Measurements from ENCODE around the gene CYB5RL. TPM values are rescaled to one million over a fixed set of nuclear protein-coding genes. Genes with fewer than 3 reads are reported as not detected.
"Not testable (repeated sequence)": the region's sequence is repeated elsewhere in the genome, so short reads cannot be mapped to it uniquely, and the experiment has no call there.

Gene CYB5RL
- total RNA-seq, 1 donor from 2014 or later: 5.2 TPM

DNA sequence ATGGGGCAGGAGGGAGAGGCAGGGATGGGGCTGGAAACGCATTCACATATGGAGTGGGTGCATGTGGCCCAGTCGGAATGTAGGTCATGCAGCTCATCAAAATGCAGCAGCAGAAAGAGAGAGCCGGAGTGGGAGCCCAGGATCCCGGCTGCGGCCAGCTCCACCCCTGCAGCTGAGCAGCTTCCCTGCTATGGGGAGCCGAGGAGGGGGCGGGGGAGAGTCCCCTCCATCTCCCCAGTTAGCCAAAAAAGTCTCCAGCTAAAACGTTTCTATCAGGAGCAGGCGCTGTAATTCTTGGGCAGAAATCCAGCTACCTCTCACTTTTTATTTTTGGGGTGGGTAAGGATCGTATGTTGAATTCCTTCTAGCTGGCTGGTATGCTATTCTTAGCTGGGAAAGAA, 39.8 kb upstream of the CYB5RL start:
- H3K9ac ChIP-seq (ENCODE audit: low read depth in 1 of 3, low read length in 3 of 3): peak overlapping the region in 1 of 3 donors; percentile 45
- H3K27ac ChIP-seq (ENCODE audit: low read depth, low read length): no peak overlapping the region
- H3K36me3 ChIP-seq (ENCODE audit: control insufficient read depth in 3 of 3, insufficient read depth in 3 of 3, low read length in 3 of 3): peaks cover 37 to 53% (median 47%) of the 10 kb centered on the region in 3 donors
- H3K4me3 ChIP-seq (ENCODE audit: low read length in 3 of 3): no peak overlapping the region
- H3K27me3 ChIP-seq (ENCODE audit: control insufficient read depth in 3 of 3, insufficient read depth in 3 of 3, low read length in 3 of 3): no peaks in the 10 kb centered on the region
- no peaks in the 10 kb centered on the region for H3K9me3 ChIP-seq (ENCODE audit: control insufficient read depth in 3 of 3, low read length in 3 of 3)
- peaks cover 0 to 5% (median 5%) of the 10 kb centered on the region in 3 donors for H3K4me1 ChIP-seq (ENCODE audit: control insufficient read depth in 3 of 3, insufficient read depth in 3 of 3, low read length in 3 of 3)

DNA sequence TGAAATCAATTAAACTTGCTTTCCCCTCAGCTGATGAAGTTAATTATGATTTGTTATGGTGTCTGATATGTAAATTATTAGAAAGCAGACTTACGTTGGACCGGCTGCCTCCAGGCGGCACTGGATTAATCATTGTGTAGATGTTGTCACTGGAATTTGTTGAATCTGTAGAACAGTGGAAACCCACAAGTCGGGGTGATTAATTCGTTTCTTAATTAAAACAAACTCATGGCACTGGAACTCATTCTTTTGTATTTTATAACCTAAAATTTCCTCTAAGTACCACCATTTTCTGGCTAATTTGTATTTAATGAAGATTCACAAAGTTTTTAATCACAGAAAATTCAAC, 39.2 kb upstream of the CYB5RL start:
- no peak overlapping the region for H3K27ac ChIP-seq (ENCODE audit: low read depth, low read length)

DNA sequence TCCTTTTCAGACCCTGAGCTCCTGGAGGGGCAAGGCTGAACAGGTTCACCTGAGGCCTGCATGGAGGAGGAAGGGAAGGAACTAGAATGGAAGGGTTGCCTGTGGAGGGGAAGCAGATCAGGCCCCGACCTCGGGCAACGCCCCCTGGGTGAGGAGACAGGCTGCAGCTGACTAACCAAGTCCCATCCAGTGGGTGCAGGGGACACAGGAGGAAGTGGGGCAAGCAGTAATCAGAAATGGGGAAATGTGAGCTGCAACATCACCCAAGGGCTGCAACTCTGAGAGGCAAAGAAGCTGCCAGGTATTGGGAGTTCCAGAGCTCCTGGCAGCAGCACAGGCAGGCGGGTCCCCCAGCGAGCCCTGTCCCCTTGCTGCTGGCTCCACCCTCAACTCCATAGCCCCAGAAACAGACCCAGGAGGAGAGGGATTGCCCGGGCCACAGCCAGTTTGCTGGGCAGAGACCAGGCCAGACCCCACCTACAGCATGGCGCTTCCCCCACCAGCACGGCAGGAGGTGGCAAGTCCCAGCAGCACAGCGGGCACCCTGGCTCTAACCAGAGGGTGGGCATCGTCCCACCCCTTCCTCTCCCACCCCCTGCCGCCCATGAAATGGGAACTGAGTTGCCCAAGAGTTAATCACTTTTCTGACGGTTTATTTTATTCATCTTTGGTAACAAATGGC, 38.7 kb upstream of the CYB5RL start:
- Histone ChIP-seq H3K9ac (ENCODE audit: low read depth in 1 of 3, low read length in 3 of 3) (no peak overlapping the region), H3K27me3 (ENCODE audit: control insufficient read depth in 3 of 3, insufficient read depth in 3 of 3, low read length in 3 of 3) (no peaks in the 10 kb centered on the region), H3K4me3 (ENCODE audit: low read length in 3 of 3) (no peak overlapping the region), H3K36me3 (ENCODE audit: control insufficient read depth in 3 of 3, insufficient read depth in 3 of 3, low read length in 3 of 3) (peaks cover 37 to 47% (median 47%) of the 10 kb centered on the region in 3 donors), H3K4me1 (ENCODE audit: control insufficient read depth in 3 of 3, insufficient read depth in 3 of 3, low read length in 3 of 3) (peaks cover 0 to 5% (median 5%) of the 10 kb centered on the region in 3 donors), H3K27ac (ENCODE audit: low read depth, low read length) (no peak overlapping the region), H3K9me3 (ENCODE audit: control insufficient read depth in 3 of 3, low read length in 3 of 3) (no peaks in the 10 kb centered on the region)

More for the DNA sequence above, 39.2 kb upstream of the CYB5RL start:
- Histone ChIP-seq H3K4me1 (ENCODE audit: control insufficient read depth in 3 of 3, insufficient read depth in 3 of 3, low read length in 3 of 3) (peaks cover 0 to 5% (median 5%) of the 10 kb centered on the region in 3 donors), H3K9me3 (ENCODE audit: control insufficient read depth in 3 of 3, low read length in 3 of 3) (no peaks in the 10 kb centered on the region), H3K9ac (ENCODE audit: low read depth in 1 of 3, low read length in 3 of 3) (no peak overlapping the region), H3K4me3 (ENCODE audit: low read length in 3 of 3) (no peak overlapping the region), H3K36me3 (ENCODE audit: control insufficient read depth in 3 of 3, insufficient read depth in 3 of 3, low read length in 3 of 3) (peaks cover 37 to 50% (median 47%) of the 10 kb centered on the region in 3 donors), H3K27me3 (ENCODE audit: control insufficient read depth in 3 of 3, insufficient read depth in 3 of 3, low read length in 3 of 3) (no peaks in the 10 kb centered on the region)

DNA sequence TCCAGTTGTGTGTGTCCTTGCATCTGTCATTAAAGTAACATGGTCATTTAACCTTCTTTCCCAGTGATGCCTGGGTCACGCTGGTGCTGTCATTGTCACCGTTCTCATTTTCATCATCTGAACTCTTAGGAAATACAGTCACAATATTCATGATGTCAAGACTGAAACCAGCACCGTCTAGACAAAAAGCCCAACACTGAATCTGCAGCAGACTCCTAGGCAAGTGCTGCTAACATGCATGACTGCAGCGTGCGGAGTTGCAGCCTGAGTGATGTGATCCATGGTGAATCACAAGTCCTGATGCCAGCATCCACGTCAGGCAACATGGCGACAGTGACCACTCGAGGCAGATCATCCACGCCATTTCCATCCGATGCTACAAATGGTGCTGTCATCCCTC, 37.8 kb upstream of the CYB5RL start:
- Histone ChIP-seq H3K27me3 (ENCODE audit: control insufficient read depth in 3 of 3, insufficient read depth in 3 of 3, low read length in 3 of 3) (no peaks in the 10 kb centered on the region), H3K4me1 (ENCODE audit: control insufficient read depth in 3 of 3, insufficient read depth in 3 of 3, low read length in 3 of 3) (peaks cover 0 to 5% (median 5%) of the 10 kb centered on the region in 3 donors), H3K36me3 (ENCODE audit: control insufficient read depth in 3 of 3, insufficient read depth in 3 of 3, low read length in 3 of 3) (peaks cover 33 to 47% (median 40%) of the 10 kb centered on the region in 3 donors), H3K4me3 (ENCODE audit: low read length in 3 of 3) (no peak overlapping the region), H3K9ac (ENCODE audit: low read depth in 1 of 3, low read length in 3 of 3) (no peak overlapping the region), H3K9me3 (ENCODE audit: control insufficient read depth in 3 of 3, low read length in 3 of 3) (no peaks in the 10 kb centered on the region), H3K27ac (ENCODE audit: low read depth, low read length) (no peak overlapping the region)

DNA sequence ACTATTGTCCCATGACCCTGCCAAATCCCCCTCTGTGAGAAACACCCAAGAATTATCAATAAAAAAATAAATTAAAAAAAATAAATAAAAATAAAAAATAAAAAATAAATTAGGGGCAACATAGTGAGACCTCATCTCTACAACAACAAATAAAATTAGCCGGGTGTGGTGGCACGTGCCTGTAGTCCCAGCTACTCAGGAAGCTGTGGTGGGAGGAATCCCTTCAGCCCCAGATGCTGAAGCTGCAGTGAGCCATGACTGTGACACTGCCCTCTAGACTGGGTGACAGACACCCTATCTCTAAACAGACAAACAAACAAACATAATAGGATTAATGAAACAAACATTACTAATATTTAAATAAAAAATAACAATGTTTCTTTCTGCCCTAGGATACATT, 34.5 kb upstream of the CYB5RL start:
- Histone ChIP-seq H3K9me3 (ENCODE audit: control insufficient read depth in 3 of 3, low read length in 3 of 3) (no peaks in the 10 kb centered on the region), H3K27me3 (ENCODE audit: control insufficient read depth in 3 of 3, insufficient read depth in 3 of 3, low read length in 3 of 3) (no peaks in the 10 kb centered on the region), H3K9ac (ENCODE audit: low read depth in 1 of 3, low read length in 3 of 3) (no peak overlapping the region), H3K4me3 (ENCODE audit: low read length in 3 of 3) (no peak overlapping the region), H3K36me3 (ENCODE audit: control insufficient read depth in 3 of 3, insufficient read depth in 3 of 3, low read length in 3 of 3) (peaks cover 23 to 34% (median 24%) of the 10 kb centered on the region in 3 donors), H3K4me1 (ENCODE audit: control insufficient read depth in 3 of 3, insufficient read depth in 3 of 3, low read length in 3 of 3) (peaks cover 0 to 2% (median 2%) of the 10 kb centered on the region in 3 donors), H3K27ac (ENCODE audit: low read depth, low read length) (no peak overlapping the region)

DNA sequence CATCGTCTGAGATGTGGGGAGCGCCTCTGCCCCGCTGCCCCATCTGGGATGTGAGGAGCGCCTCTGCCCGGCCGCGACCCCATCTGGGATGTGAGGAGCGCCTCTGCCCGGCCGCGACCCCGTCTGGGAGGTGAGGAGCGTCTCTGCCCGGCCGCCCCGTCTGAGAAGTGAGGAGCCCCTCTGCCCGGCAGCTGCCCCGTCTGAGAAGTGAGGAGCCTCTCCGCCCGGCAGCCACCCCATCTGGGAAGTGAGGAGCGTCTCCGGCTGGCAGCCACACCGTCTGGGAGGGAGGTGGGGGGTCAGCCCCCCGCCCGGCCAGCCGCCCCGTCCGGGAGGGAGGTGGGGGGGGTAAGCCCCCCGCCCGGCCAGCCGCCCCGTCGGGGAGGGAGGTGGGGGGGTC, 33.4 kb upstream of the CYB5RL start:
- H3K36me3 ChIP-seq (ENCODE audit: control insufficient read depth in 3 of 3, insufficient read depth in 3 of 3, low read length in 3 of 3): peaks cover 16 to 25% (median 21%) of the 10 kb centered on the region in 3 donors
- H3K9me3 ChIP-seq (ENCODE audit: control insufficient read depth in 3 of 3, low read length in 3 of 3); H3K4me1 ChIP-seq (ENCODE audit: control insufficient read depth in 3 of 3, insufficient read depth in 3 of 3, low read length in 3 of 3); H3K9ac ChIP-seq (ENCODE audit: low read depth in 1 of 3, low read length in 3 of 3); H3K27ac ChIP-seq (ENCODE audit: low read depth, low read length); H3K4me3 ChIP-seq (ENCODE audit: low read length in 3 of 3); H3K27me3 ChIP-seq (ENCODE audit: control insufficient read depth in 3 of 3, insufficient read depth in 3 of 3, low read length in 3 of 3): not testable (repeated sequence)

DNA sequence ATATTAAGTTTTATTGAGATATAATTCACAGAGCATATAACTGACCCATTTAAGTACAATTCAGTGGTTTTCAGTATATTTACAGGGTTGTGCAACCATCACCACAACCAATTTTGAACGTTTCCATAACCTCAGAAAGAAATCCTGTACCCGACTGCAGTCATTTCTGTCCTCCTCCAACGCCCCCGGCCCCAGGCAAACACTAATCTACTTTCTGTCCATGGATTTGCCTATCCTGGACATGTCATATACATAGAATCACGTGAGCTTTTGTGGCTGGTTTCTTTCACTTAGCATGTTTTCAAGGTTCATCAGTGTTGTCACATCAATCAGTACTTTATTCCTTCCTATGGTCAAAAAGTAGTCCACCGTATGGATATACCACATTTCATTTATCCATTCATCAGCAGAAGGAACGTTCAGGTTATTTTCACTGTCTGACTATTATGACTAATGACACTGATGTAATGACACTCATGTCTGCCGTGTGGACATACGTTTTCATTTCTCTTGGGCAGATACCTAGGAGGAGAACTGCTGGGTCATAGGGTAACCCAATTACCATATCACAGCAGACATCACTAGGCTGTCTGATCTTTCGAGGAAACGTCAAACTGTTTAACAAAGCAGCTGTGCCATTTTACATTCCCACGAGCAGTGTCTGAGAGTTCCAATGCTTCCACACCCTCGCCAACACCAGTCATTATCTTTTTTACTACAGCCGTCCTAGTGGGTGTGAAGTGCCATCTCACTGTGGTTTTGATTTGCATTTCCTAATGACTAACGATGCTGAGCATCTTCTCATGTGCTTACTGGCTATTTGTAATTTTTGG, 30.9 kb upstream of the CYB5RL start:
- H3K27ac ChIP-seq (ENCODE audit: low read depth, low read length): no peak overlapping the region
- no peaks in the 10 kb centered on the region for H3K9me3 ChIP-seq (ENCODE audit: control insufficient read depth in 3 of 3, low read length in 3 of 3)
- H3K4me1 ChIP-seq (ENCODE audit: control insufficient read depth in 3 of 3, insufficient read depth in 3 of 3, low read length in 3 of 3): peaks cover 0 to 10% (median 2%) of the 10 kb centered on the region in 3 donors
- no peak overlapping the region for H3K4me3 ChIP-seq (ENCODE audit: low read length in 3 of 3)
- H3K36me3 ChIP-seq (ENCODE audit: control insufficient read depth in 3 of 3, insufficient read depth in 3 of 3, low read length in 3 of 3): peaks cover 2 to 12% (median 9%) of the 10 kb centered on the region in 3 donors
- no peak overlapping the region for H3K9ac ChIP-seq (ENCODE audit: low read depth in 1 of 3, low read length in 3 of 3)
- no peaks in the 10 kb centered on the region for H3K27me3 ChIP-seq (ENCODE audit: control insufficient read depth in 3 of 3, insufficient read depth in 3 of 3, low read length in 3 of 3)

DNA sequence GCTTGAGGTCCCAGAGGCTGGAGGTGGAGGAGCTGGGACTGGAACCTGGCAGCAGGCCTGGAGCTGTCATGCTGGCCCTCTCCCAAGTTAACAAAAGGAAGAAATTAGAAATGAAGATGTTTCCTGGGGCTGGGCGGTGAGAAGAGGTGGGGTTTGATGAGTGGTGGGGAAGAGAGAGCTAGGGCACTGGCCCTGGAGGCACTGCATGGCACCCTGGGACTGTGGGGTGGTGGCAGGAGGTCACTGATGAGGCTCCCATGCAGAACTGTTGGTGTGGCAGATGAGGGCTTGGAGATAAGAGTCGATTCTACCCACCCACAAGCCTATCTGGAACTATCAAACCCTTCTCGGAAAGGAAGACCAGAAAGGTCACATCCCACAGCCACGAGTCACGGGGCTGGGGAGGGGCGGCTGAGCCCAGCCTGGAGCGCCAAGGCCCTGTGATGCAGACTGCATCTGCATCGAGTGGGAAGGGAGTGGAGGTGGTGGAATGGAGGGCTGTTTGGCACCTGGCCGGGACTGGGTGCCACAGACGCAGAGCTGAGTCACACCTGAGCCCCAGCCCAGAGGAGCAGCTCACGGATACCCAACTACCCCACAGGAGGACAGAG, 29.6 kb upstream of the CYB5RL start:
- Histone ChIP-seq H3K36me3 (ENCODE audit: control insufficient read depth in 3 of 3, insufficient read depth in 3 of 3, low read length in 3 of 3) (peaks cover 2 to 12% (median 9%) of the 10 kb centered on the region in 3 donors), H3K27me3 (ENCODE audit: control insufficient read depth in 3 of 3, insufficient read depth in 3 of 3, low read length in 3 of 3) (no peaks in the 10 kb centered on the region), H3K9me3 (ENCODE audit: control insufficient read depth in 3 of 3, low read length in 3 of 3) (no peaks in the 10 kb centered on the region), H3K4me3 (ENCODE audit: low read length in 3 of 3) (no peak overlapping the region), H3K4me1 (ENCODE audit: control insufficient read depth in 3 of 3, insufficient read depth in 3 of 3, low read length in 3 of 3) (peaks cover 0 to 10% (median 2%) of the 10 kb centered on the region in 3 donors), H3K27ac (ENCODE audit: low read depth, low read length) (no peak overlapping the region), H3K9ac (ENCODE audit: low read depth in 1 of 3, low read length in 3 of 3) (no peak overlapping the region)

DNA sequence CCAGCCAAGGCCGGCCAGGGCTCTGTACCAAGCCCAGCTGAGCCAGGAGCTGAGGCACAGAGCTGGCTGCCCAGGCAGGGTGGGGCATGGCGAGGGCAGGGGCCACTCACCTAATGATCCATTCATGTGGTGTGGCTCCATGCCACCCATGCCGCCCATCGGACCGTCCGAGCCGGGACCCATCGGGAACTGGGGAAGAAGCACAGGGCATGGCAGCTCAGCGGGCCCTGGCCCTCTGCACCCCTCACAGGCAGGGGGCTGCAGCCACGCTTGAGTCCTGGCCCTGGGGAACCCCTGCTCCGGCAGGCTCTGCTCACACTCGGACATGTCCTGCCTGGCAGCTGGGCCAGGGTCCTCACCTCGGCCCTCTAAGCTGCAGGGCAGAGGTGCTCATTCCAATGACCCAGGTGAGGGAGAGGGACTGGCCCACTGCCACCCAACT, 28.8 kb upstream of the CYB5RL start:
- peaks cover 2 to 12% (median 9%) of the 10 kb centered on the region in 3 donors for H3K36me3 ChIP-seq (ENCODE audit: control insufficient read depth in 3 of 3, insufficient read depth in 3 of 3, low read length in 3 of 3)
- H3K9ac ChIP-seq (ENCODE audit: low read depth in 1 of 3, low read length in 3 of 3): no peak overlapping the region
- H3K4me3 ChIP-seq (ENCODE audit: low read length in 3 of 3): no peak overlapping the region
- no peaks in the 10 kb centered on the region for H3K27me3 ChIP-seq (ENCODE audit: control insufficient read depth in 3 of 3, insufficient read depth in 3 of 3, low read length in 3 of 3)
- H3K4me1 ChIP-seq (ENCODE audit: control insufficient read depth in 3 of 3, insufficient read depth in 3 of 3, low read length in 3 of 3): peaks cover 0 to 10% (median 2%) of the 10 kb centered on the region in 3 donors
- no peaks in the 10 kb centered on the region for H3K9me3 ChIP-seq (ENCODE audit: control insufficient read depth in 3 of 3, low read length in 3 of 3)
- H3K27ac ChIP-seq (ENCODE audit: low read depth, low read length): no peak overlapping the region
